GM12864 (cell line): ENCODE measurements around the gene CD82.

ENCODE experiments used
- DNase-seq: peaks from one replicate; pipeline ENCODE4 v3.0.0-alpha.2; 2011; ENCODE audit warnings: low read depth
- H3K4me3 ChIP-seq: 2 replicates; pipeline ENCODE4 v1.5.1; 2011; ENCODE audit warnings: mild to moderate bottlenecking, low read depth, low read length, control low read depth
- TF ChIP-seq, protein P1 (sequence below): IDR thresholded peaks from 2 replicates; pipeline ENCODE4 v1.5.1; 2011; ENCODE audit warnings: low read depth, mild to moderate bottlenecking, moderate library complexity, low read length, control low read depth, inconsistent platforms; ENCODE audit errors: missing control alignments

The CD82 gene

DNA sequence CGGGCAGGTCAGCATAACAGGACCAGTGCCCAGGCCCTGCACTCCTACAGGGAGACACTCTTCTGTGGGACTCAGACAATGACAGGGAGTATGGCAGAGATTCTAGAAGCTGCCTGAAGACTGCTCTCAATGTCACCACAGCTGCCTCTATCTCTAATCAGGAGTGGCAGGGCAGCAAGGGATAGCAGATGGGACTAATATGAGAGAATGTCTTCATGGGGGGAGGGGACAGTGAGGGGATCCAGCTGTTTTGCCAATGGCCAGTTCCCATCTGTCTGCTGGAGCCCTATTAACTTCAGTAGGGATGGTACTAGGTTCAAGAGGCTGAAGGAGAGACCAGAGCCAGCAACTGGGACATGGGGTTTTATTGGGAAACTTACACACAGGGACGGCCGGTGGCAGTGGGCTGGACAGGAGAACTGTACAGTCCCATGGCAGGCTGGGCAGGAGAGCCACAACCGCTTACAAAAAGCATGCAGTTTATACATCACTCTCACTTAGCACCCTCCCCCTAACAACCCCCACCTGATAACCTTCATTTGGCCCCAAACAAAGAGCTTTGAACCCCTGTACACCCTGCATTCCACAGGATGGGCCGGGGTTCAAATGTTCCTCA is 2.5 kb upstream of the CD82 start:
- DNase-seq, result no peak
- TF ChIP-seq, protein P1, sequence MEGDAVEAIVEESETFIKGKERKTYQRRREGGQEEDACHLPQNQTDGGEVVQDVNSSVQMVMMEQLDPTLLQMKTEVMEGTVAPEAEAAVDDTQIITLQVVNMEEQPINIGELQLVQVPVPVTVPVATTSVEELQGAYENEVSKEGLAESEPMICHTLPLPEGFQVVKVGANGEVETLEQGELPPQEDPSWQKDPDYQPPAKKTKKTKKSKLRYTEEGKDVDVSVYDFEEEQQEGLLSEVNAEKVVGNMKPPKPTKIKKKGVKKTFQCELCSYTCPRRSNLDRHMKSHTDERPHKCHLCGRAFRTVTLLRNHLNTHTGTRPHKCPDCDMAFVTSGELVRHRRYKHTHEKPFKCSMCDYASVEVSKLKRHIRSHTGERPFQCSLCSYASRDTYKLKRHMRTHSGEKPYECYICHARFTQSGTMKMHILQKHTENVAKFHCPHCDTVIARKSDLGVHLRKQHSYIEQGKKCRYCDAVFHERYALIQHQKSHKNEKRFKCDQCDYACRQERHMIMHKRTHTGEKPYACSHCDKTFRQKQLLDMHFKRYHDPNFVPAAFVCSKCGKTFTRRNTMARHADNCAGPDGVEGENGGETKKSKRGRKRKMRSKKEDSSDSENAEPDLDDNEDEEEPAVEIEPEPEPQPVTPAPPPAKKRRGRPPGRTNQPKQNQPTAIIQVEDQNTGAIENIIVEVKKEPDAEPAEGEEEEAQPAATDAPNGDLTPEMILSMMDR, result no peak
- no peak overlapping the region for H3K4me3 ChIP-seq

DNA sequence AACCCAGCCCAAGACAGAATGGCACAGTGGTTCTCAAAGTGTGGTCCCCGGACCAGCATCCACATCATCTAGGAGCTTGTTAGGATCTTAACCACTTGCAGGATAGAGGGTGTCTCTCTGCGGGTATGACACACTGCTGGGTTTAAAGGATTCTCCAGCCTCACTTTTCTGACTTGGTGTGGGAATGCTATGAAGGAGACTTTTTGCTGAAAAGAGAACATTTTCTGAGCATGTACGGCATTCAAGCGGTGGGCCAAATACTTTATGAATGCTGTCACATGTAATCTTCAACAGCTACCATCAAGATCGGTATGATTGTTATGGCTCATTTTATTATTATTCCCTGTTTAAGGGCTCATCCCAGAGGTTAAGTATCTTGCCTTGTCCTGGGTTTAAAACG is 1.8 kb upstream of the CD82 start:
- TF ChIP-seq, protein P1, result no peak
- no peak overlapping the region for H3K4me3 ChIP-seq

GRCh38 chr11:44564166-44564565 is 1.3 kb upstream of the CD82 start:
- TF ChIP-seq, protein P1, result no peak
- DNase-seq, result no peak
- no peak overlapping the region for H3K4me3 ChIP-seq

More for the DNA sequence above, 1.8 kb upstream of the CD82 start:
- DNase-seq, result no peak

DNA sequence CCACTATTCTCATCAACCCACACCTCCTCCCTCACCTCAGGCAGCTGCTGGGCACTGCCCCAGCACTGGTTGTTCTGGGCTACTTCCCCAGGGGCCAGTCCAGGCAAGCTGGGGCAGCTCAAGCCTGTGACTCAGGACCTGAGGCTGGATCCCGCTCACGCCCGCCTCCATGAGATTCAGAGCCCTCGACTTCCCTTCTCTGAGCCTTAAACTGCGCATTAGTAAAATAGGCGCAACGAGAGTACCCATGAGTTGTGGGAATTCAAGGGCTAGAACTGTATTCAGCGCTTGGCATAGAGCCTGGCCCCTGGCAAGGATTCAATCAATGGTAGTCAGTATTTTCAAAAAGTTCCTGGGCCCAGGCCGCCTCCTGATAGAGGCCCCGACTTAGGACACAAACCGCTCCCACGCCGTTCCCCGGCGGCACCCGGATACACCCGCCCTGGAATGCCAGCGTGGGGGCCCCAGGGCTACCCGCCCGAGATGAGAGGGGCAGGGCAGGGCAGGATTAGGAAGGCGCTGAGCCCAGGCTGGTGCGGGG is 723 bp upstream of the CD82 start:
- H3K4me3 ChIP-seq, result peak overlapping the region; percentile 54
- TF ChIP-seq, protein P1, result no peak
- DNase-seq, result no peak

DNA sequence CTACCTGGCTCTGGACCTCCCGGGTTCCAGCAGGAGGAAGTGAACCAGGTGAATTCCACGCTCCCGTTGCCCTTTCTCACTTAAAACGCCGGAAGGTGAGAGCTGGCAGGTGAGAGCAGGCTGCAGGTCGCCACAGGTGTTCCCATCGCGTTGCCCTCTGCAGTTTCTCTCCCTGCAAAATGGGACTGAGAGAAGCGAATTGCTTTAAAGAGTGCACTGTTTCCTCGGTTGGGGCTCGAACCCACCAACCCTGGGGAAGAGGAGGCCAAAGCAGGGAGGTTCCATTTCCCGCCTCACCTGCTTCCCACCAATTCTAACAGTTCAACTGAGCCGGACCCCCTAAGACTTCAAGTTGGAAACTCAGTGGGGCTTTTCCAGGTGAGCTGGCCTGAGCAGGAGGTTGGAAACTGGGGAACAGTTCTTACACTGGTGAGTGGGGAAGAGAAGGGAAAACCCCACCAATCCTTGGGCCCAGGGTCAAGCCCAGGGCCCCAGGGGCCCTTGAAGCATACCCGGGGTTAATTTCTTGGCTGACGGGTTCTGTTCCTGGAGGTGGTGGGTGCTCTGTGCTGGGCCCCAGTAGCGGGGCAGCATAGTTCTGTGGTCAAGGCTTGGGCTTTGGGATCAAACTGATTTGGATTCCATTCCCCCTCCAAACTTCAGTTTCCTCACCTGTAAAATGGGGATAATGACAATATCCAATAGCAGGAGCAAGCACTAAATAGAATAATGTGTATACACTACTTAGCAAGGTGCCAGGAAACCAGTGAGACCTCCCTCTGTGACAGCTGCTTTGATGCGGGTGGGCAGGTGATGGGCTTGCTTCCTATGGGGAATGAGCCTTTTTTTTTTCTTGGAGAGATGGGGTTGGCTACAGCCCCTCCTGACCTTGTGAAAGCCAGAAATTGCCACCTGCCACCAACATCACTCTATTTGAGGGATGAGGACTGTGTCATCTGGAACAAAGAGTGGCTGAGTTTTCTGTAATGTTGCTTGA is 788 bp downstream of the CD82 start:
- TF ChIP-seq, protein P1, result no peak
- no peak for DNase-seq
- peak overlapping the region; percentile 74 for H3K4me3 ChIP-seq

- DNase-seq, result no peak
- H3K4me3 ChIP-seq, result peak overlapping the region; percentile 74
- TF ChIP-seq, protein P1, result peak; percentile 26
Measured at GRCh38 chr11:44566952-44567875, 1.8 kb downstream of the CD82 start.
